Lung microvascular endothelial cell (primary cell): ENCODE results near the gene C1QTNF1. TPM values are rescaled to one million over a fixed set of nuclear protein-coding genes. Genes with fewer than 3 reads are reported as not detected.

ENCODE experiments used
- DNase-seq, 2 donors: peaks; one replicate each; pipeline versions ENCODE4 v3.0.0 to v3.0.0-alpha.2; 2010; ENCODE audit warnings: low read depth in 2 of 2
- total RNA-seq: library from RNA; depleted of rRNA; stranded (reverse); fragments of >200 nt; gene quantifications from 2 replicates; pipeline ENCODE4 v1.2.1, GENCODE V29; 2014

Gene C1QTNF1
- total RNA-seq, 1 donor from 2014 or later: 11.9 TPM

DNA sequence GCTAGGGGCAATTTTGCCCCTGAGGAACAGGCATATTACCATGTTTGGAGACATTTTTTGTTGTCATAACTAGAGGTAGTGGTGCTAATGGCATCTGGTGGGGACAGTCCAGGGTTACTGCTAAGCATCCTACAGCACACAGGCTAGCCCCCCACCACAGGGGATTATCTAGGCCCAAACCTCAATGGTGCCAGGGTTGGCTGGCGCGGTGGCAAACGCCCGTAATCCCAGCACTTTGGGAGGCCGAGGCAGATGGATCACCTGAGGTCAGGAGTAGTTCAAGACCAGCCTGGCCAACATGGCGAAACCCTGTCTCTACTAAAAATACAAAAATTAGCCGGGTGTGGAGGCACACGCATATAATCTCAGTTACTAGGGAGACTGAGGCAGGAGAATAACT, 15.2 kb downstream of the C1QTNF1 start:
- no peak for DNase-seq

DNA sequence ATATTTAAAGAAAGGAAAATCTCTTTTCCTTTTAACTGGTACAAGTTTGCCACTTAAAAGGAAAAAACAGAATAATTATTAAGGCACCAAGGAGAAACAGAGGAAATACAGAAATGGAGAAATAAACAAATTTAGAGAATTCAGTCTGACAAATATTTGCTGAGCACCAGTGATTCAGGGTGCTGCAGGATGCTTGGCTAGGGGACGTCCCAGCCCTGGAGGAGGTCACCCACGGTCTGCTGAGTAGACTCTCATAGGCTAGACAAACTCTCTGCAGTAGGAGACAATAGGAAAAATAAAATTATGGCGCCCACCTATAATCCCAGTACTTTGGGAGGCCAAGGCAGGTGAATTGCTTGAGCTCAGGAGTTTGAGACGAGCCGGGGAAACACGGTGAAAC, 15.9 kb downstream of the C1QTNF1 start:
- DNase-seq: no peak

DNA sequence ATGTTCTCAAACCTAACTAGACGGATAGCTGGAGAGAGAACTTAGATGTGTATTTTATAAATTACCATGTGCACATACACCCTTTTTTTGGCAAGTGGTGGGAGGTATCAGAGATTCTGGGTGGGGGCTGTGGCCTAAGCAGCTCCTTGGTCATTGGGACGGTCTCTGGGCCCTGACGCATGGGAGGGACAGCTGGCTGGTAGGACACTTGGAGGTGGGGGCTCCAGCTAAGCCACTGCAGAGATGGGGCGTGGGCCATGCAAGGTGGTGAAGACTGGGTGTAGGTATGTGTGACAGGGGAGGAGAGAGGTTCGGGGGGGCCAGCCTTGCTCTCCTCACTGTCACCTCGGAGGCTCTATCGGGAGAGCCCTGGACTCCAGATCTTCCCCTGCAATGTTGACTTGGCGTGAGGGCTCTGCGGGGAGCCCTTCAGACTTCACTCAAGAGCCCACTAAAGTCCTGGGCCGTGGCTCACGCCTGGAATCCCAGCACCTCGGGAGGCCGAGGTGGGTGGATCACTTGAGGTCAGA, 17.1 kb downstream of the C1QTNF1 start:
- DNase-seq: no peak

GRCh38 chr17:79041723-79042420, 17.9 kb downstream of the C1QTNF1 start:
- no peak for DNase-seq

DNA sequence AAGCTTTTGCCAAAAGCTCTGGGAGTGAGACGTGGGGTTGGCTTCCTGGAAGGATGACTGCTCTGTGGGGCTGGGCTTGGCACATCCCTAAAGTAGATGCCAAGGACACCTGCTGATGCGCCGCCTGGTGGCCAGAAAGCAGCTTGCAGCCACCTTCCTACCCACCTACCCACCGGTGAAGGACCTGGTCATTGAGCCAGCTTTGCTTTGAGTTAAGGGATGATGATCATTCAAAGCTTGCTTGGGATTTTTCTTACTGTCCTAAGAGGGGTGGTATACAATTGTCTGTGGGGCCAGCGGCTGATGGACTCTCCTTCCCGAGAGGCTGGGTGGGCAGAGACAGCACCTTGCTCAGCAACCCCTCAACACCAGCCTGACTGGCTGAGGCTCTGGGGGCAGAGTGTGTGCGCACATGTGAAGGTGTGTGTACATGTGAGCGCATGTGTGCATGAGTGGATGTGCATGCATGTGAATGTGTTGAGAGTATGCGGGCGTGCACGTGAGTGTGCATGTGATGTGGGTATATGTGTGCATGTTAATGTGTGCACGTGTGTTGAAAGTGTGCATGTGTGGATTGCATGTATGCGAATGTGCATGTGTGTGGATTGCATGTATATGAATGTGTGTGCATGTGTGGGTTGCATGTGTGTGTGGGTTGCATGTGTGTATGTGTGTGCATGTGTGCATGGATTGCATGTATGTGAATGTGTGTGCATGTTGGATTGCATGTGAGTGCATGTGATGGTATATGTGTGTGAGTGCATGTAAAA, 18.6 kb downstream of the C1QTNF1 start:
- peak; percentile 63 to 76 for DNase-seq

- no peak for DNase-seq
Observed at GRCh38 chr17:79043191-79043930, 19.4 kb downstream of the C1QTNF1 start.

GRCh38 chr17:79043931-79044320, 20.0 kb downstream of the C1QTNF1 start:
- no peak for DNase-seq

GRCh38 chr17:79044462-79044861, 20.5 kb downstream of the C1QTNF1 start:
- DNase-seq: no peak

DNA sequence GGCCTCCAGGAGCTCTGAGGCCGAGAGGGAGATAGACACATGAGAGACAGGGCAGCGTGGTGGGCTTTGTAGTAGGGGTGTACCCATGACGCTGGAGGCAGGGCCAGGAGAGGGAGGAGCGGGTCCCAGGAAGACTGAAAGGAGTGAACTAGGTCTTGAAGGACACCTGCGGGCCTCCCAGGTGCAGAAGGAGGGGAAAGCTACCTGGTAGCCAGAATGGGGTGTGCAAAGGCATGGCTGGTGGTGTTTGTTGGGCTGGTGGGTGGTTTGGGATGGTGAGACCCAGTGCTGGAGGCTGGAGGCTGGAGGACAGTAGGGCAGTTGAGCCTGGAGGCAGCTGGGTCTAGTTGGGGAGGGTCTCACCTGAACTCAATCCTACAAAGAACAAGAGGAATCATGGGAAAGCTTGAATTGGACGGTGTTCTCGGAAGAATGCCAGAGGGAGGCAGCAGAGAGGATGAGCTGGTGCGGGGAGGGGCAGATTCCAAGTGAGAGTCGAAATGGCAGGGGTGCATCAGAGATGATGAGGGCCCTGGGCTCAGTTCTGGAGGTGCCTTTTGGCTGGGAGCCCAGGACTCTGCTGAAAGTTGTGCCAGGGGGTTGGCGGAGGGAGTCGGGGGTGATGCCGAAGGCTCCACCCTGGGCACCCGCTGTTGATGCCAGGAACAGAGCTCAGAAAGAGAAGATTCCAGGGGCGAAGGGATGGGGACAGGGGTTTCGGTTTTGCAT, 21.2 kb downstream of the C1QTNF1 start:
- no peak for DNase-seq

- DNase-seq: peak; percentile 73 to 84
Observed at GRCh38 chr17:79045842-79046196, 21.9 kb downstream of the C1QTNF1 start.

DNA sequence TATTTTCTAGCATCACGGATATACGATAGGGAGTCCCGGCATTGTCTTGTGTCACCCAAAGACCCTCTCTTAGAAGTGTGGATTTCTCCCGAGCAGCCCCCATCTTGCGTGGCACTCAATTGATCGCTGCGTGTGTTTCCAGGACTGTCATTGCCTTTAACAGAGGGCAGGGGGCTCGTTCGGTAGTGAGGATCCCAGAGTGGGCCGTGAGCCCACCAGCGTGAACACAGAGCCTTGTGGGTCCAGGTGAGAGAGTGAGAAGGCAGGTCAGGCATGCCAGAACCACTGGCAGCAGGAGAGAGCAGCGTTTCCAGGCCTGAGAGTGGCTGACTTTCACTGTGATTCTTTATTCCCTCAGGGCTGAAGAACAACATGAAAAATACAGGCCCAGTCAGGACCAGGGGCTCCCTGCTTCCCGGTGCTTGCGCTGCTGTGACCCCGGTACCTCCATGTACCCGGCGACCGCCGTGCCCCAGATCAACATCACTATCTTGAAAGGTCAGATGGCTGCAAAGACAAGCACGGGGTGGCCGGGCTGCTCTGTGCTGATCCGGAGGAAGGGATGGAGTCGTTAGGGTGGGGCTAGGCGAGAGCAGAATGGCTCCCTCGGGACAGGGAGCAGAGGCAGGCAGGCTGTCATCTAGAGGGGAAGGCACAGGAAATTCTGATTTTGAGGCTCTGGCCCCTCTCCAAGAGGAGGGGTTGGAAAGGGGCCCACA, 22.4 kb downstream of the C1QTNF1 start:
- DNase-seq: no peak

GRCh38 chr17:79046916-79047280, 22.9 kb downstream of the C1QTNF1 start:
- no peak for DNase-seq

DNA sequence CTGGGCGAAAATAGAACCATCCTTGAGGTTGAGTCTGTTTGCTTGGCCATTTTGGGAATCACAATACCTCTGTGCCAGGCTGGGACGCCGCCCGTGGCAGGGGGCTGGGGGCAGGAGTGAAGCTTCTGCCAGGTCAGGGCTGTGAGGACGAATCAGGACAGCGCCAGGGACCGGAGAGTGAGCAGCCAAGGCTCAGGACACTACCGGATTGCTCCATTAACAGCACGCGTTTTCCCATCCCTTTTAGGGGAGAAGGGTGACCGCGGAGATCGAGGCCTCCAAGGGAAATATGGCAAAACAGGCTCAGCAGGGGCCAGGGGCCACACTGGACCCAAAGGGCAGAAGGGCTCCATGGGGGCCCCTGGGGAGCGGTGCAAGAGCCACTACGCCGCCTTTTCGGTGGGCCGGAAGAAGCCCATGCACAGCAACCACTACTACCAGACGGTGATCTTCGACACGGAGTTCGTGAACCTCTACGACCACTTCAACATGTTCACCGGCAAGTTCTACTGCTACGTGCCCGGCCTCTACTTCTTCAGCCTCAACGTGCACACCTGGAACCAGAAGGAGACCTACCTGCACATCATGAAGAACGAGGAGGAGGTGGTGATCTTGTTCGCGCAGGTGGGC, 23.4 kb downstream of the C1QTNF1 start:
- no peak for DNase-seq

GRCh38 chr17:79047923-79048825, 24.2 kb downstream of the C1QTNF1 start:
- DNase-seq: no peak

DNA sequence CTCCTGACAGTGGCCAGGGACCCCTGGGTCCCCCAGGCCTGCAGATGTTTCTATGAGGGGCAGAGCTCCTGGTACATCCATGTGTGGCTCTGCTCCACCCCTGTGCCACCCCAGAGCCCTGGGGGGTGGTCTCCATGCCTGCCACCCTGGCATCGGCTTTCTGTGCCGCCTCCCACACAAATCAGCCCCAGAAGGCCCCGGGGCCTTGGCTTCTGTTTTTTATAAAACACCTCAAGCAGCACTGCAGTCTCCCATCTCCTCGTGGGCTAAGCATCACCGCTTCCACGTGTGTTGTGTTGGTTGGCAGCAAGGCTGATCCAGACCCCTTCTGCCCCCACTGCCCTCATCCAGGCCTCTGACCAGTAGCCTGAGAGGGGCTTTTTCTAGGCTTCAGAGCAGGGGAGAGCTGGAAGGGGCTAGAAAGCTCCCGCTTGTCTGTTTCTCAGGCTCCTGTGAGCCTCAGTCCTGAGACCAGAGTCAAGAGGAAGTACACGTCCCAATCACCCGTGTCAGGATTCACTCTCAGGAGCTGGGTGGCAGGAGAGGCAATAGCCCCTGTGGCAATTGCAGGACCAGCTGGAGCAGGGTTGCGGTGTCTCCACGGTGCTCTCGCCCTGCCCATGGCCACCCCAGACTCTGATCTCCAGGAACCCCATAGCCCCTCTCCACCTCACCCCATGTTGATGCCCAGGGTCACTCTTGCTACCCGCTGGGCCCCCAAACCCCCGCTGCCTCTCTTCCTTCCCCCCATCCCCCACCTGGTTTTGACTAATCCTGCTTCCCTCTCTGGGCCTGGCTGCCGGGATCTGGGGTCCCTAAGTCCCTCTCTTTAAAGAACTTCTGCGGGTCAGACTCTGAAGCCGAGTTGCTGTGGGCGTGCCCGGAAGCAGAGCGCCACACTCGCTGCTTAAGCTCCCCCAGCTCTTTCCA, 25.1 kb downstream of the C1QTNF1 start:
- no peak for DNase-seq

DNA sequence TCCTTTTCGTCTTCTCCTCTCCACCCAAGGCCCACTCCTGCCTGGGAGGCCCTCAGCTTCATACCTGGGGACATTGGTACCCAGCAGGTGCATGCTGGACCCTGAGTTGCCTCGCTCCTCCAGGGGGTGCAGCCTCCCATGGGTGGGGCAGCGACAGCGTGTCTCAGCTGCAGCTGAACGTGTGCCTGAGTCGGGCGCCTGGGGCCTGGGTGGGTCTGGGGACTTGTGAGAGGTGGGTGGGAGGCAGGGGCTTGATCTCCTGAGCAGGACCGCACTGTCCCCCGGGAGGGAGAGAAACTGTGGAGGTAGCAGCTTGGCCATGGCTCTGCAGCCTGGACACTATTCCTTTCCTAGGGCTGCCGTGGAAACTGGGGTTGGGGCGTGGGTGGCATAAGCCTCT, 25.9 kb downstream of the C1QTNF1 start:
- DNase-seq: no peak

- no peak for DNase-seq
Observed at GRCh38 chr17:79050551-79050950, 26.6 kb downstream of the C1QTNF1 start.

DNA sequence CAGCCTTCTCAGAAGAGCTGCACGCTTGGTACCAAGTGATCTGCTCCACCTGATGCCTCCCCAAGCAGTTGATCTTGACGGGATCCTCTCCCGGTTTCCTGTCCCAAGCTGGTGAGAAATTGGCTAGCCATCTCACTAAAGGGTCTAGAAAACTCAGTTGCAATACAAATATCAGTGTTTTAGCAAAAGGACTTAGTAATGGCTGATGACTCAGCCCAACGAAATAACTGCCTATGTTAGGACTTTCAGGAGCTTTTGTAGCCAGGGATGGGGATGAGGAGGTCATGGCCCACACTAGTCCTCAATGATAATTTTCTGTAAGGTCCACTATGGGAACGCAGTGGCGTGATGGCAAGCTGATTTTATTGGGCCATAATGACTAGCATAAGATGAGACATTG, 27.3 kb downstream of the C1QTNF1 start:
- DNase-seq: no peak
